Measurements from ENCODE around the gene OPCML. TPM values are rescaled to one million over a fixed set of nuclear protein-coding genes. Genes with fewer than 3 reads are reported as not detected.

The OPCML gene
- total RNA-seq, 1 donor = not detected

GRCh38 chr11:133467686-133468085, 64.6 kb downstream of the OPCML start:
- H3K4me3 ChIP-seq (ENCODE audit: low read depth, low read length) = no peak overlapping the region
- DNase-seq (ENCODE audit: low read depth) = no peak
- TF ChIP-seq CTCF (IDR thresholded peaks at IDR 0.05; ENCODE audit: insufficient read depth, low read depth, low read length) = no peak

GRCh38 chr11:133443206-133443747, 89.0 kb downstream of the OPCML start:
- DNase-seq (ENCODE audit: low read depth) = no peak
- H3K4me3 ChIP-seq (ENCODE audit: low read depth, low read length) = no peak overlapping the region
- TF ChIP-seq CTCF (IDR thresholded peaks at IDR 0.05; ENCODE audit: insufficient read depth, low read depth, low read length) = no peak

GRCh38 chr11:133441964-133442660, 90.2 kb downstream of the OPCML start:
- TF ChIP-seq CTCF (IDR thresholded peaks at IDR 0.05; ENCODE audit: insufficient read depth, low read depth, low read length) = no peak
- no peak for DNase-seq (ENCODE audit: low read depth)
- no peak overlapping the region for H3K4me3 ChIP-seq (ENCODE audit: low read depth, low read length)

GRCh38 chr11:133425992-133426391, 106.3 kb downstream of the OPCML start:
- no peak for TF ChIP-seq CTCF (IDR thresholded peaks at IDR 0.05; ENCODE audit: insufficient read depth, low read depth, low read length)
- DNase-seq (ENCODE audit: low read depth) = no peak
- H3K4me3 ChIP-seq (ENCODE audit: low read depth, low read length) = no peak overlapping the region

- no peak overlapping the region for H3K4me3 ChIP-seq (ENCODE audit: low read depth, low read length)
- no peak for TF ChIP-seq CTCF (IDR thresholded peaks at IDR 0.05; ENCODE audit: insufficient read depth, low read depth, low read length)
Observed at GRCh38 chr11:133425245-133425644, 107.1 kb downstream of the OPCML start.

GRCh38 chr11:133418218-133418617, 114.1 kb downstream of the OPCML start:
- no peak for TF ChIP-seq CTCF (IDR thresholded peaks at IDR 0.05; ENCODE audit: insufficient read depth, low read depth, low read length)
- DNase-seq (ENCODE audit: low read depth) = no peak
- no peak overlapping the region for H3K4me3 ChIP-seq (ENCODE audit: low read depth, low read length)

More at GRCh38 chr11:133425245-133425644, 107.1 kb downstream of the OPCML start:
- no peak for DNase-seq (ENCODE audit: low read depth)
